CD4-positive, alpha-beta T cell treated with Interleukin-6 for 4 hours (primary cell): ENCODE results near the gene CMKLR1.

ENCODE experiments used
- DNase-seq: peaks from one replicate; pipeline ENCODE4 v3.0.0-alpha.2; 2020; ENCODE audit warnings: mixed read lengths

Gene CMKLR1, protein sequence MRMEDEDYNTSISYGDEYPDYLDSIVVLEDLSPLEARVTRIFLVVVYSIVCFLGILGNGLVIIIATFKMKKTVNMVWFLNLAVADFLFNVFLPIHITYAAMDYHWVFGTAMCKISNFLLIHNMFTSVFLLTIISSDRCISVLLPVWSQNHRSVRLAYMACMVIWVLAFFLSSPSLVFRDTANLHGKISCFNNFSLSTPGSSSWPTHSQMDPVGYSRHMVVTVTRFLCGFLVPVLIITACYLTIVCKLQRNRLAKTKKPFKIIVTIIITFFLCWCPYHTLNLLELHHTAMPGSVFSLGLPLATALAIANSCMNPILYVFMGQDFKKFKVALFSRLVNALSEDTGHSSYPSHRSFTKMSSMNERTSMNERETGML

DNA sequence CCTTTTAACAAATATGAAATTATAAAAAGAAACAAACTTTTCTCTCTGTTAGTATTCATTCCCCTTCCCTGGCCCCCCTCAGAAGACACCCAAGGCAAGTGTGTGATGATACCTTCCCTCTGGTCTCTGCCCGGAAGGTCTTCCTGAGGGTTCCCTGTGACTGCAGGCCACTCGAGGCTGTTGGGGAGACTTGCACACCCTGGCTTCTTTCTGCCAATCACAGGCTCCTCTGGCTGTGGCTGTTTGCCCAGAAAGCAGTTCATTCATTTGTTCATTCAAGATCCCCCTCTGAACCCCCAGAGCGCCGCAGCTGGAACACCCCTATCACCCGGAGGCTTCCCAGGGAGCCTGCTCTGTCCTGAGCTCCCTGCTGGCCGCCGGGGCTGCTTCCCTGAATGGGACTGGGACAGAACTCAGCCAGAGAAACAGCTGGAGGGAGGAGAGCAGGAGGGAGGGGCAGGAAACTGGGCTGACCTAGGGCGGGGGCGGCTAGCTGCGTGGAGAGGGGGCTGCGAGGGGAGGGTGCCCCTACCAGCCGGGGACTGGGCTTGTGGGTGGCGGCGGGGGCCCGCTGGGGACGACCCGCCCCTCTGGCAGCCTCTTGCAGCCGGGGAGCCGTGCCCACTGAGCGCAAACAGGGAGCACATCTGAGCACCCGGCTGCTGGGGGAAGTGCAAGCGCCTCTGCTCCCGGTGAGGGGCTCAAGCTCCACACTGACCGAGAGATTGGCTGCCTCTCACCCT is at the start of gene CMKLR1:
Gene CMKLR1 (minus strand): TSS at position 397 of the 743 bp plus-strand sequence. CDS start 45,720 bp downstream, outside the sequence.
- DNase-seq, result no peak

DNA sequence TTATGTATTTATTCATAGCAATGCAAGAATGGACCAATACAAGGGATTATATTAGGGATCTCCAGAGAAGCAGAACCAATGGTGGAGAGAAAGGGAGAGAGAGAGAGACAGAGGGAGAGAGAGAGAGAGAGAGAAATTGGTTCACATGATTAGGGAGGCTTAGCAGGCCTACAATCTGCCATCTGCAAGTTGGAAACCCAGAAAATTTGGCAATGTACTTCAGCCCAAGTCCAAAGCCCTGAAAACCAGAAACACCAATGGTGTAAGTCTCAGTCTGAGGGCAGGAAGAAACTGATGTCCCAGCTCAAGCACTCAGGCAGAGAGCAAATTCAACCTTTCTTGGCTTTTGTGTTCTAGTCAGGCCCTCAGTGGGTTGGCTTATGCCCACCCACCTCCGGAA is 48.7 kb upstream of the CMKLR1 start:
- no peak for DNase-seq

DNA sequence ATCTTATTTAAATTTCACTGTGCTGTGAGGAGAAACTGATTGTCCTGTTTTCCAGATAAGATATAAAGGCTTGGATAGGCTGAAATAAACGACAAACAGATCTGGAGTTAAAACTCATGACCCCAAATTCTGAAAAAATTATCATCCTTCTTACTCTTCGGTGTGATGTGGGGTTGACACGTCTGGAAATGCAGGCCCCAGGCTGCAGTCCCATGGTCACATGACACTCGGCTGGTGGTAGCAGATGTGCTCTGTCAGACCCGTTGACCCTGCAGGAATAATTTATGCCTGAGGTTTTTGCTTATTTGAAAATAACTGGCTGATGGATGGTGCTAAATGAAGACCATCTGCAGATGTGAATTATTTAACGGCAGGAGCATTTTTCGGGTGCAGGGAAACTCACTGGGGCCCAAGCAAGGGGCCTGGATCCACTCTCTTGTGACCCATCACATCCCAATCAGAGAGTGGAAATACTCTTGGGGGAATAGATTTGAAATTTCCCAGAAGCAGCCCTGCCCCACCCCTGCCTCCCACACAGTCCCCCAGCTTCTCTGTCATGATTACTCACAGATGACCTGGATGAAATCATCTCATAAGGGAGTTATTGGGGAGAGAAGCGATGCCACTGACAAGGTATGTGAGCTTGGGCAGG is 47.7 kb upstream of the CMKLR1 start:
- no peak for DNase-seq

DNA sequence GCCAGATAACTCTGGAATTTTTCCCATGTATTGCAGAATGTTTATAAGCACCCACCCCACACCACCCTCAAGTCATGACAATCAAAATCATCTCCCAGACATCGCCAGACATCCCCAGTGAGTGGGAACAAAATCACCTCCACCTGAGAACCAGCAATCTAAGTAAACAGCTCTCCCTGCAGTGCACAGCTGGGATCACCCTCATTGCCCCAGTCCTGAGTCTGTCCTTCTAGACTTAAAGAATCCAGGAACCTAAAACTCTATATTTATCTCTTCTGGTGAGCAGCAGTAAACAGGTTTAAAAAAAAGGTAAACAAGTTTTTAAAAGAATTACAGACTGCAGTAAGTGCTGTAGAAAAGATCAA is 43.3 kb upstream of the CMKLR1 start:
- no peak for DNase-seq

DNA sequence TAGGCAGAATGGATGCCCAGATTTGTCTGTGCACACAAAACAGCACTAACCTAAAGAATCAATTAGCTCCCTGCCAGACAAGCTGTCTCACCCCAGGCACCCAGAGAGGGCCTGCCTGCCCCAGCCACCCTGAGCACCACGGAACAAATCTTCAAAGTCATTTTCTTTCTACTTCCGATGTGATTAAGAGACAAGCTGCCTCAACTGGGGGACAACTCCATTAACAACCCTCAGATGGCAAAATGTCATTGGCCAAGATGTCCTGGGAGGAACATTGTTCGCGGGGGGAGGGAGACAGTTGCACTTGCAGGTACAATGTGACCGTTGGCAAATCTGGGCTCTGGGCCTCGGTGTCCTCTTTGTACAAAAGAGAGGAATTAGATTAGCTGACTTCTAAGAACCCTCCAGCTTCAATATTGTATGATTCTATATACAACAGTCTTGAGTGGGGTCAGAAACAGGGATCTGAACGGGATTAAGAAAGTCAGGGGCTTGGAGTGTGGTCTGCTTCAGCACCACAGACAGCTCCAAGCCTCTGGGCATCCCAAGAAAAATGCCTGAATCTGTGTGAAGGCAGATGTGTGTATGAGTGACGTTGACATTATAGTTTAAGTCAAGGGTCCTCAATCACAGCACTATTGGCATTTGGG is 42.8 kb upstream of the CMKLR1 start:
- no peak for DNase-seq

DNA sequence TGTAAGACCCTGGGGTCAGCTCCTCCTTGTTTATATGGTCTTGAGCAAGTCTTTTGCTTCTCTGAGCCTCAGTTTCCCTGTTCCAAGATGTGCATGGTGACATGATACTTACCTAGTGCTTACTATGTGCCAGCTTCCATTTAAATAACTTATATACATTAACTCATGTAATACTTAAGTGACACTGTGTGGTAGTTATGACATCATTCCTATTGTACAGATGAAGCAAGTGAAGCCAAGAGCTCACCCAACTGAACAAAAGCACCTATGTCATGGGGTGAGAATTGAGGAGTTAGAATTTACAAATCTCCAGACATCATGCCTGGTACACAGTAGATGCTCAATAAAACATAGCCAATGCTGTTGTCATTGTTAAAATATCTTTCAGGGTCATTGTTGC is 41.3 kb upstream of the CMKLR1 start:
- no peak for DNase-seq

DNA sequence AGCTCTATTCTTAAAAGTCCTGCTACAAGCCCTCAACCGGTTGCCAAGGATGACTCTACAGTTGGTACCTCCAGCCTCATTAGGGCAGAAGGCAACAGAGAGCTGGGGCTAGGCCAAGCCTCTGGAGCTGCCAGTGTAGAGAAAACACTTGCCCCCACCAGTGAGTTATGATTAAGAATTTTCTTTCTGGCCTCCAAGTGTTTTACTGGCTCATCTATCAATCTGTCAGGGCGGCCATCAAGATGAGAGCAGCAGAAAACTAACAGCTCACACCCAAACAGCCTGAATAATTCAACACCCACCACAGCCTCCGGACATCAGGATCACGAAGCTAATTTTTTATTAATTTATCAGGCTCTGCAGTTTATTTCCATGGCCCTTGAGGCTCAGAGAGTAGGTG is 40.7 kb upstream of the CMKLR1 start:
- no peak for DNase-seq

DNA sequence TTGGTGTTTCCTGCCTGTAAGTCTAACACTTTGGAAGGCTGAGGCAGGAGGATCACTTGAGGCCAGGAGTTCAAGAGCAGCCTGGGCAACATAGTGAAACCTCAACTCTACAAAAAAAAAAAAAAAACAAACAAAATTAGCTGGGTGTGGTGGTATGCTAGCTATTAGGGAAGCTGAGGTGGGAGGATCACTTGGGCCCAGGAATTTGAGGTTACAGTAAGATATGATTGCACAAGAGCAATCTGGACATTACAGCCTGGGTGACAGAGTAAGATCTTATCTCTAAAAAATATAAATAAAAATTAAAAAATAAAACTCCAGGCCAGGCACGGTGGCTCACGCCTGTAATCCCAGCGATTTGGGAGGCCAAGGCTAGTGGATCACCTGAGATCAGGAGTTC is 39.8 kb upstream of the CMKLR1 start:
- no peak for DNase-seq

DNA sequence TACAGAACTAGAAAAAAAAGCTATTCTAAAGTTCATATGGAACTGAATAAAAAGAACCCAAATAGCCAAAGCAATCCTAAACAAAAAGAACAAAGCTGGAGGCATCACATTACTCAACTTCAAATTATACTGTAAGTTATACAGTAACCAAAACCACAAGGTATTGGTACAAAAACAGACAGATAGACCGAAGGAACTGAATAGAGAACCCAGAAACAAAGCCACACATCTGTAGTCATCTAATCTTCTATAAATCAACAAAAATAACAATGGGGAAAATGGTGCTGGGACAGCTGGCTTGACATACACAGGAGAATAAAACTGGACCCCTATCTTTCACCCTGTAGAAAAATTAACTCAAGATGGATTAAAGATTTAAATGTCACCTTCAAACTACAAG is 38.1 kb upstream of the CMKLR1 start:
- DNase-seq, result no peak

DNA sequence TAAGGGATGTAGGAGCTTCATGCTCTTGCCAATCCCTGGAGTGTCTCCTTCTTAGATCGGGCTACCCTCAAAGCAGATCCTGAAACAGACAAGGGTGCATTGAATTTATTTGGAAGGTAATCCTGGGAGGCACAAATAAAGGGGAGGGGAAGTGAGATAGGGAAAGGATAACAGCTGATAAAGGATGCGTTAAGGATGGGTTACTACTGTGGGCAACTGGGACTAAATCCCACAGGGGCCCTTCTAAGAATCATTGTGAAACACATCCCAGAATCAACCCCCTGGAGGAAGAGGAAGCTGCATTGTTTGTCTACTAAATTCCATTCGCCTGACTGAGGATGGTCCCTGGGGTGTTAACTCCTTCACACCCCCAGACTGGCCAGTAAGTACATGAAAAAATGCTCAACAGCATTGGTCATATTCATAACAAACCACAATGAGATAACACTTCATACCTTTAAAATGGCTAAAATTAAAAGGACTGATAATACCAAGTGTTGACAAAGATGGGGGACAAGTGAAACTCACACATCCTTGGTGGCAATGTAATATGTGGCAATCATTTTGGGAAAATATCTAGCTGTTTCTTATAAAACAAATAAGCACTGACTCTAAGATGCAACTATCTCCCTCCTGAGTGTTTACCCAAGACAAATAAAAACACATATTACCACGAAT is 37.0 kb upstream of the CMKLR1 start:
- no peak for DNase-seq

DNA sequence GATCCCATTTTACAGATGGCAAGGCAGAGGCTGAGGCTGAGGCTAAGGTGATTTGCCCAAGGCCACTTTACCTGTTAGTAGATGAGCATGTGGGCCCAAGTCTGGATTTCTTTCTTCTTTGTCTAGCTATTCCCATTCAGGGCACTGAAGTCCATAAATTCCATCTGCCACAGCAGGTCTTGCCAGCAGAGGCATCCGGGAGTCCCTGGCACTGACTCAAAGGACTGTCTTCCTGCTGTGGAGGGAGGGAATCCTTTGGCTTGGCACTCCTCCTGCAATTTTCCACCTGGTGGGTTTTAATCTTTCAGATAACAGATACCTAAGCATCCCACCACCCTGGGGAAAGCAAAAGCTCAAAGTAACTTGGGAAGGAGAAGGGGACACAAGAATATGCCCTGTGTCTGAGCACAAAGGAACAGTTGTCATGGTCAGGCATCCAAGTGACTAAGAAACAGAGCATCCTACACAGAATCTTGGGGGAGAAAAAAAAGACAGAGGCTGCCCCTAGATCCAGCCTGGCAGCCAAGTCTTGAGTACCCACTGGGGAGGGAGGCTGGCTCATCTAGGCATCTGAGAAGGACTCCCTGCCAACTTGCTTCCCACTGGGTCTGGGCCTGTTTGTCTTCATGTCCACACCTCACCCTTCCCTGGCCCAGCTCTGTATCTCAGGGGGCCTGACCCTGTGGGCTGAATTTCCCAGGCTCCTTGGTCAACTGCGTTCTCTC is 35.6 kb upstream of the CMKLR1 start:
- DNase-seq, result no peak

DNA sequence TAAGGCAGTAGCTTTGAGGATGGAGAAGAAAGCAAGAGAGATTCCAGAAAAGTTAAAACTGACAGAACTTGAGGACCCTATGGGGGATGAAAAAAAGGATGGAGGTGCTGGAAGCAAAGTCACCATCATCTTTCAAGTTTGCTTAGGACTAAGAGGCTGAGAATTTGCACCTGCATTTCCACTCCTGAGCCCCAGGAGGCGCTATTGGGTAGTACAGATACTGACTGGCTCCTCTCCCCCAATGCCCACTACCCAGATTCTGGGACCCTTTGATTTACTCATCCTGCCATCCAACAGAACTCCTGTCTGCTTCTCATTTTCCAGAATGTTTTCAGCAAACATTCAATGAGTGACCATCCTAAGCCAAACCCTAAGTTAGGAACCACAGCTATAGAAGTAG is 34.0 kb upstream of the CMKLR1 start:
- DNase-seq, result no peak

DNA sequence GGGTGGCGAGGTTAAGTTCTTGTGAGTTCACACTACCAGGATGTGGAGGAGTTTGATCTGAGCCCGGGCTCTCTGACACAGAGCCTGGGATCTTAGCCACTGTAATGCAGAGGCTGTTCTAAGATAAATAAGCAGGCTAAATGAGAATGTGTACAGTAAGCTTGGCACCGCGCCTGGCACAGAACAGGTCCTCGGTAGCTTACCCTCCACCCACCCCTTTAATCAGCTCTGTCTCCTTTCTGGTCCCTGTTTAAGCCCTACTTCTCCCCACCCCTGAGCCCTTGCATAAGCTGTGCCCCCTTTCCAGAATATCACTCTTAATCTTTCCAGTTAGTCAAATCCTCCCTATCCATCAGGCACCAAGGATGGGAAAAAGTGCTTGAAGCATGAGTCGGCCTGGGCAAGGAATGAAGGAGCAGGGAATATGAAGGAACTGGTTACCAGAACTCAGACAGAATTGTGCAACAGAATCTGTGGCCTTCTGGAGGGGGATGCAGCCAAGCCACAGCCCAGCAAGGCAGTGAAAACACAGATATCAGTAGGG is 32.8 kb upstream of the CMKLR1 start:
- no peak for DNase-seq

DNA sequence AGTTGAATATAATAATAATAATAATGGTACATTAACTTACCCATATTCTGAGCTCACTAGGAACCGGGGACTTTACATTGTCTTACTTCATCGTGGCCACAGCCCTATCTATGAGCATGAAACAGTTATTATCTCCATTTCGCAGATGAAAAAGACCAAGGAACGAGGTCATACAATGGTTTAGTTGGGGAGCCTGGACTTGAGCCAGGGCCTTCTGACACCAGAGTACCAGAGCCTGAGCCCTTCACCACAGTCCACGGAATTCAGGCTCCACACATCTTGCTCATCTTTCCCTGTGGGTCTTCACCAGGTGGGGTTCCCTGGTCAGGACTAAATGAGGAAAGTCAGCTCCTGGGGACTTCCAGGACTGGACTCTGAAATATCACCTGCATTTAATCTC is 31.3 kb upstream of the CMKLR1 start:
- DNase-seq, result no peak

DNA sequence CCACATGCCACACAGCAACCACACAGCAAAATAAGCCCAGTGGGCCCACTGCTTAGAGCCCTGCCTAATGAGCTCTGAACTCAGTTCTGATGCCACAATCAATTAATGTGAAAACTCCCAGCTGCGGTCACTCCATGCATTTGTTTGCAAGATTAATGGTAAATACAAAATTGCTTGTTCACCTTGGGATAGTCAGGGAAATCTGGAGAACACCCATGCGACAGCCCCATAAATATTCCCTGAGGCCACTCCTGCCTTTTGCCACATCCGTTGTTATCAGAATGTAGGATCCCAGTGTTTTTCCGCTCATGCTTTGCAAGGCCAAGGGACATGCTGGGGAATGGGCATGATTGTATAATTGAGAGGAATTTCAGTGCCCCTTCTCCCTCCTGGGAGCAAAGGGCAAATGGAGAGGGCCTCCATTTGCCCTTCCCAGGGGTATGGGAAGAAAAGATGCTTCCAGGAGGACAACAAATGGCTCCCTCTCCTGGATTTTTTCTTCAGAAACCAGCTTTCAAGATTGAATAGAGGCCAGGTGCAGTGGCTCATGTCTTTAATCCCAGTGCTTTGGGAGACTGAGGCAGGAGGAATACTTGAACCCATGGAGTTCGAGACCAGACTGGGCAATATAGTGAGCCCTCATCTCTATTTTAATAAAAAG is 30.8 kb upstream of the CMKLR1 start:
- DNase-seq, result no peak

DNA sequence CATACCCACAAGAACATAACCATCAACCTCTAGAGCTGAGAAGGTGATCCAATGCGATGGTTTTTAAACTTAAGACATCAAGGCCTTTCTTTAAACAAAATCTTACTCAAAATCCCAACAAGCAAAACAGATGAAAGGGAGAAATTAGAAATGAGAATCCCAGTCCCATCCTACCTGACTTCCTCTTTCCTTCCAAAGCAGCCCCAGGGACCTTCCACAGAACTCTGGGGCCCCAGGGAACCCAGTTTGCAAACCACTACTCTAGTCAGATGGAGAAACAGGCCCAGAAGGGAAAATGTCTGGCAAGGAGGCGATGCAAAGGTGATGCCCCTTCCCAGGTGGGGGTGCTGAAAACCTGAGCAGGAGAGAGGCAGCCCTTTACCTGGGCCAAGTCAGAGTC is 29.0 kb upstream of the CMKLR1 start:
- DNase-seq, result no peak

DNA sequence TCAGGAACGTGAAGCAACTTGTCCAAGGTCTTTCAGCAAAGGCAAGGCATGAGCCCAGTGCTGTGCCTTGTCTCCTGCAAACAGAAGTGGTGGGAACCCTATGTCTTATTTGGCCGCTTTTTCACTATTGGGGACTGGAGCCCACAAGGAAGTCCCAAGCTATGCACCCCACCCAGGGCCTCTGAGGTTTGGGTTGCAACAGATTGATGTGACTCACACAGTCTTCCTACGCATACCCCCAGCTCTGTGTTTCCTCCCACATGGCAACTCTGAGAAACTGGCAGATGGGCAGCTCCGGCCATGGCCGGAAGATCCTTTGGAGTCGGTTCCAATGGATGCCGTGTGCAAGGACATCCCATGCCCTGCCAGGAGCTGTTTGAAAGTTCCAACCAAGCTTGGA is 28.3 kb upstream of the CMKLR1 start:
- no peak for DNase-seq

DNA sequence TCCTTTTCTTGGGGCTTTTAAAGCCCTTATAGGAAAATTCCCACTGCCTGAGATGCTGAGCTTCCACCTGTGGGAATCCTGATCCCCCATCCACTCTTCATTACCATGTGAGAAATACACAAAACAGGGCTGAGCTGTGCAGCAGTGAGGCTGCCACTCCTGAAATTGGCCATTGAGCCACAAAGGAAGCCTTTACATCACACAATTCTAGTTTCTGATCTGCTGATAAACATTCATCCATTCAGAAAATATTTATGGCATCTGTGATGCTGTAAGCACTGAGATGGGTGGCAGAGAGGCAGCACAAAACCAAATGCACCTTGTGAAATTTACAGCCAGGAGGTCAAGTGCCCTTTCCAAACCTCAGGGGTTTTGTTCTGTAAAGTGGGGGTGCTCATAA is 26.2 kb upstream of the CMKLR1 start:
- no peak for DNase-seq

DNA sequence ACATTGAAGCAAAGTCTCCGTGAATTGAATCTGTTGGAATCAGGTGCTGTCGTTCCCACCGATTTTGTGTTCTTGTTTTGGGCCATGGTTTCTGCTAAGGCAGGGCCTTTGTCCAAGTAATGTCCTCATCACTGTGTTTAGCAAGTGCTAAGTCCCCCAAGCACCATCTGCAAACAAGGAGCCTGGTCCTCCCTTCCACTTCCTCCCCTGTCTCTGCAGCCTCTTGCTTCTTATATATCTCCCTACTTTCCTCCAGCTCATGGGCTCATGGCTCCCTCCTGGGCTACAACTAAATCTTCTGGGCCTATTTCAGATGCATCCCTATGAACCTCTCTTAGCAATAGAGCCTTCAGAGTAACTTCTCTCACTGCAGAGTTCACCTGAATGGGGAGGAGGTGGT is 25.8 kb upstream of the CMKLR1 start:
- no peak for DNase-seq

DNA sequence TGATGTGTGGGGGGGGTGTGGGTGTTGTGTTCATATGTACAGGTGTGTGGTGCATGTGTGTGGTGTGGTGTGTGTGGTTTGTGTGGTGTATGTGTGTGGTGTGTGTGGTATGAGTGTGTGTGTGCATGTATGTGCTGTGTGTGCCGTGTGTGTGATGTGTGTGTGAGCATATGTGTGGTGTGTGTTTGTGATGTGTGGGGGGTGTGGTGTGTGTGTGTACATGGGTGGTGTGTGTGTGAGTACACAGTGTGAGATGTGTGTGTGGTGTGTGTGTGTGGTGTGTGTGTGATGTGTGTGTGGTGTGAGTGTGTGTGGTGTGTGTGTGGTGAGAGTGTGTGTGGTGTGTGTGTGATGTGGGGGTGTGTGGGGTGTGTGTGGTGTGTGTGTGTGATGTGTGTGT is 24.5 kb upstream of the CMKLR1 start:
- DNase-seq, result no peak

DNA sequence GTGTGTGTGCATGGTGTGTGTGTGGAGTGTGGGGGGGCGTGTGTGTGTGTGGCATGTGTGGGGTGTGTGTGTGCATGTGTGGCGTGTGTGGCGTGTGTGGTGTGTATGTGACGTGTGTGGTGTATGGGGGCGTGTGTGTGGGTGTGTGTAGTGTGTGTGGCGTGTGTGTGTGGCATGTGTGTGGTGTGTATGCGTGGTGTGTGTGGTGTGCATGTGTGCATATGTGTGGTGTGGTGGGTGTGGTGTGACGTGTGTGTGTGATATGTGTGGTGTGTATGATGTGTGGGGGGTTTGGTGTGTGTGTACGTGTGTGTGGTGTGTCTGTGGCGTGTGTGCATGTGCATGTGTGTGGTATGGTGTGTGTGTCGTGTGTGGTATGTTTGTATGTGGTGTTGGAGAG is 24.1 kb upstream of the CMKLR1 start:
- DNase-seq, result no peak
